Ovary (tissue), 3 donors: ENCODE data around the gene BNIP3.

Source experiments
- CTCF ChIP-seq, 3 donors: fragments of 450-650 bp in 2 of 3; fragments of 200-600 bp in 1 of 3; IDR thresholded peaks; one replicate each; pipeline versions ENCODE4 v1.5.1 to v1.8.0; 2016 to 2022; ENCODE audit warnings: antibody characterized with exemption in 3 of 3, mild to moderate bottlenecking in 1 of 3
- EP300 ChIP-seq: sonication (generic); formaldehyde crosslinking; IDR thresholded peaks from one replicate; pipeline ENCODE4 v1.6.1; 2017; ENCODE audit warnings: antibody characterized with exemption
- POLR2A ChIP-seq: fragments of 450-650 bp; IDR thresholded peaks from one replicate; pipeline ENCODE4 v1.6.1; 2017; ENCODE audit warnings: antibody characterized with exemption, mild to moderate bottlenecking, moderate library complexity
- donor health status: DM: no; HTN: no; CAD: no.

DNA sequence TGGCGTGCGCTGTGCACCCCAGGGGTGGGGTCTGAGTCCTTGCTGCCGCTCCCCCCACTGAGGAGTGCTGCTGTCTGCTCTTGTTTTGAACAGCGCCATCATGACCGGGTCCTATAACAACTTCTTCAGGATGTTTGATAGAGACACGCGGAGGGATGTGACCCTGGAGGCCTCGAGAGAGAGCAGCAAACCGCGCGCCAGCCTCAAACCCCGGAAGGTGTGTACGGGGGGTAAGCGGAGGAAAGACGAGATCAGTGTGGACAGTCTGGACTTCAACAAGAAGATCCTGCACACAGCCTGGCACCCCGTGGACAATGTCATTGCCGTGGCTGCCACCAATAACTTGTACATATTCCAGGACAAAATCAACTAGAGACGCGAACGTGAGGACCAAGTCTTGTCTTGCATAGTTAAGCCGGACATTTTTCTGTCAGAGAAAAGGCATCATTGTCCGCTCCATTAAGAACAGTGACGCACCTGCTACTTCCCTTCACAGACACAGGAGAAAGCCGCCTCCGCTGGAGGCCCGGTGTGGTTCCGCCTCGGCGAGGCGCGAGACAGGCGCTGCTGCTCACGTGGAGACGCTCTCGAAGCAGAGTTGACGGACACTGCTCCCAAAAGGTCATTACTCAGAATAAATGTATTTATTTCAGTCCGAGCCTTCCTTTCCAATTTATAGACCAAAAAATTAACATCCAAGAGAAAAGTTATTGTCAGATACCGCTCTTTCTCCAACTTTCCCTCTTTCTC, 26.0 kb downstream of the BNIP3 start:
- TF ChIP-seq CTCF (IDR thresholded peaks at IDR 0.05) (no peak), EP300 (no peak), POLR2A (no peak)
